Motor neuron (in vitro differentiated cells): ENCODE data around the gene SERINC5. TPM values are rescaled to one million over a fixed set of nuclear protein-coding genes. Genes with fewer than 3 reads are reported as not detected.
"Not testable (repeated sequence)": the region's sequence is repeated elsewhere in the genome, so short reads cannot be mapped to it uniquely, and the experiment has no call there.

Experiments used
- ATAC-seq, 8 experiments: fragments of 200-7000 bp; cut with Tn5 transposase; replicated peaks in 6 of 8; 2 replicates each; pipeline ENCODE4 v1.8.0; 2021; ENCODE audit warnings: mild to moderate bottlenecking in 8 of 8, moderate library complexity in 8 of 8
- H3K27ac ChIP-seq, 2 donors: fragments of 250-450 bp; sonication (Bioruptor Pico); 2 replicates each; pipeline ENCODE4 v1.9.0; 2021; ENCODE audit warnings: antibody characterized with exemption in 2 of 2, mild to moderate bottlenecking in 2 of 2, moderate library complexity in 1 of 2
- H3K4me1 ChIP-seq, 2 donors: fragments of 250-450 bp; sonication (Bioruptor Pico); replicated peaks in 1 of 2; 2 replicates each; pipeline ENCODE4 v1.6.1; 2021; ENCODE audit warnings: antibody characterized with exemption in 2 of 2, mild to moderate bottlenecking in 2 of 2, moderate library complexity in 1 of 2
- H3K4me3 ChIP-seq, 5 donors: fragments of 250-450 bp; sonication (Bioruptor Pico); 2 replicates each; pipeline ENCODE4 v1.9.0; 2021; ENCODE audit warnings: antibody characterized with exemption in 5 of 5, mild to moderate bottlenecking in 5 of 5, moderate library complexity in 4 of 5
- WGBS, 10 experiments: fragments of 450-650 bp; shearing (Covaris generic); methylation state at CpG; one replicate each; pipeline ENCODE4 v1.0.0; 2022; 5-methylcytosine and 5-hydroxymethylcytosine counted together
- in situ Hi-C, 9 experiments: fragments of 400-800 bp; cut with MboI; loops; one replicate each; pipeline ENCODE4 v1.15.0; 2021; ENCODE audit warnings: low sequenced_read_pairs in 9 of 9, low pct_unique_long_range_greater_than_20kb in 2 of 9; ENCODE audit not compliant: unreplicated experiment in 9 of 9
- total RNA-seq, 8 experiments: library from RNA; unstranded; fragments of 300-600 nt; gene quantifications; 2 replicates each; pipeline versions ENCODE4 v1.2.3 to v1.2.4, GENCODE V29; 2022

SERINC5 gene
- total RNA-seq, 8 experiments from 2014 or later: 6.5 to 16.5 (median 8.1) TPM

DNA sequence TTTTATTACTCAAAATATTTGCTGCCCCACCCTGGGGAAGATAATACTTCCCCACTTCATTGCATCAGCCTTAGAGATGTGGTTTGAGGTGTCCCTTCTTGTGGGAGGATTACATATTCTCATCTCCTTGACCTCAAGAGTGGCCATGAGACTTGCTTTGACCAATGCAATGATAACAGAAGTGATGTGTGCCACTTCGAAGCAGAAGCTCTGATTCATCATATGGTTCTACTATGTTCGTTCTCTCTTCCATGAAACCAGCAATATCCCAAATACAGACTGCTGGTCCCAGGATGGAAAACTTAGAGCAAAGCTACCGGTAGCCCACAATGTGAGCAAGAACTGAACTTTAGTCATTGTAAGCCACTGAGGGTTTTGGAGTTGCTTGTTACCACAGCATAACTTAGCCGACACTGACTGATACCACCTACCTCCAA is 128.7 kb downstream of the SERINC5 start:
- Histone ChIP-seq H3K27ac (no peak overlapping the region), H3K4me3 (no peak overlapping the region), H3K4me1 (peaks cover 3 to 12% of the 10 kb centered on the region in 2 donors)
- 43 to 100% (median 95%) methylated on average over 1 to 4 of the region's 4 CpGs for WGBS, 10 experiments
- in situ Hi-C loops: no loop called here
- ATAC-seq: no peak

DNA sequence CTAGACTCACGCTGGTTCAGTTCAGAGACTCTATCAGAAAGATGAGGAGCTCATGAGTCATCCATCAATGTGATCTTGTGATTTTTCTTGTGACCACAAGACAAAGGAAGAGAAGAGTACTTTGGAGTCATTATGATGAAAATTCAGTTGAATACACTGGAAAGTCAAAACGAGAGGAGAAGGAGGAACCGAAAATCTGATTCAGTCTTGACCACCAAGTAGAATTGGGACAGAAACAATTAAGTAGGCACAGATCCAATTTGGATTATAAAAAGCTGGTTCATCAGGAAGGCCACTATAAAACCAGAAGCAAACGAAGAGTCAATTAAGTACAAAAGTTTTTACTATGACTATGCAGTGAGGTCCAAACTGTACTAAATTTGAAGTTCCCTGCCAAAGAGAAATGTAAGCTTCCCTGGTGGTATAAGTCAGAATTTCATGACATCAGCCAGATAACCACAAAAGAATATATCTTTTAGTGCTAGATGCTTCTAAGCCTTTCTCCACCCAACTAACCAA is 129.8 kb downstream of the SERINC5 start:
- Histone ChIP-seq H3K4me3 (no peak overlapping the region), H3K4me1 (peaks cover 3 to 12% of the 10 kb centered on the region in 2 donors), H3K27ac (no peak overlapping the region)
- in situ Hi-C loops: no loop called here
- 15 to 74% (median 42%) methylated on average over 1 to 4 of the region's 4 CpGs; no CpG with 5 or more reads in 1 of the 10 experiments for whole genome bisulfite sequencing, 10 experiments
- peak in 6 of 8 experiments; percentile 38 to 77 (median 68) for ATAC-seq

DNA sequence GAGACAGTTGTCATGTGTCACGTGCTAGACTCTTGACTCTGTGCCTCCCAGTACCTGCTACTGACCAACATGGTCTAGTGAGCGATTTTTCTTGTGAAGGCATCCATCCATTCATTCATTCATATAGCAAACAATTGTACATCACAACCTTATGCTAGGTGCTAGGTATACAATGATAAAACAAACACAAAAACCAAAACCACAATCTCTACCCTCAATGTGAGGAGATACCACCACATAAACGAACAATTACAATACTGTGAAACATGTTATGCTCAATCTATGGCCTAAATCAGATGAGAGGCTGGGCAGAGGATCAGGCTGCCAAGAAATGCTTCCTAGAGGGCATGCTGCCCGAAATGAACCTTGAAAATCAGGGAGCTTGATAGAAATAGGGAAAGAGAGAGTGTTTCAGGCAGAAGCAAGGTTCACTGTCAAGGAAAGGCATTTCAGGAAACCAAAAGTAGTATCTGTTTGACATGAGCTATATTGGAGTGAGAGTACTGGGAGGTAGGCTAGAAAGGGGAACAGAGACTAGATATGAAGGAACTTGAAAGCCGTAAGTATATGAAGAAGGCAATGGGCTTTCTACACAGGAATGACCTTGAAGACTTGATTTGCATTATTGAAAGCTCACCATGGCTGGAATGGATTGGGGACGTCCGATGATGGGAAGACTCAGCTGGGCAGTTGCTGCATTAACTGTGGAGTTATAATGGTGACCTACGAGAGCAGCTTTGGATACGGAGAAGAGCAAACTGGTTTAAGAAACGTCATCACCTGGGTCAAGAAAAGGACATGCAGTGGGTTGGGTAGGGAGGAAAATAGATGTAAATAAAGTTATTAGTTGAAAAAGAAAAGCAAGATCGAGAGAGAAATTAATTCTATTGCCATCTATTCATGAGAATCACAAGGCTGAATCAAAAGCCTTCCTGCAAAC is 130.6 kb downstream of the SERINC5 start:
- in situ Hi-C loops: no loop called here
- H3K4me1 ChIP-seq: peaks cover 3 to 12% of the 10 kb centered on the region in 2 donors
- 50 to 89% (median 85%) methylated on average over 2 to 9 of the region's 11 CpGs for WGBS, 10 experiments
- H3K4me3 ChIP-seq: no peak overlapping the region
- ATAC-seq: no peak
- no peak overlapping the region for H3K27ac ChIP-seq

DNA sequence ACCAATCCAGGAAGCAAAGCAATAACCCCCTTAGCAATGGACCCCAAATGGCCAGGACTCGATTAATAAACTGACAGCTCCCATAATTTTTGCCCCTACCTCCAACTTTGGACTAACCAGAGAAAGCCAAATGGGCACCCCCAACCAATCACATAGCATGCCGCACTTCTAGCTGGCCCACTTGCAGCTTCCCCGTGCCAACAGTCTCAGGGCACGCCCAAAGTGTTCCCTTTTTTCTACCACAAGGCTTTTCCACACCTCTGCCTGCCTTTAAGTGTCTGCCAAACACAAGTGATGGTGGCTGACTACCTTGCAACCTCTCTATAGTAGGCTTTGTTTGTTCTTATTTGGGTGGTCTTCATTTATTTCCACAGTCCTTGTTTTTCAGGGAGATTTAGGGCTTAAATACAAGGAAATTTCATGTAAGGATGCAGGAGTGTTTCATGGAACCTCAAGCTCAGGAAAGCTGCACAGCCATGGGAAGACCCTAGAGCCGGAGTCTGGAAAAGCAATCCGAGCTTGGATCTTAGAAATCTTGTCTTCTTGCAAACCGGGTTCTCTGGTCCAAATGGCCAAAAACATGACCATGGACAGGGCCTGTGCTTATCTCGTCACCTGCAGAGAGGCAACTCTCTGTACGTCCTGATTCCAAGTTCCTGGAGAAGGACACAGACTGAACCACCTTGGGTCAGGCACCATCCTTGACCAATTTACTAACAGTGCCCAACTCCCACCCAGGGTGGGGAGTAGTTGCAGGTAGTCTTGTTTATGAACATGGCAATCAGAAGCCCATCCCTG is 131.5 kb downstream of the SERINC5 start:
- no peak overlapping the region for H3K27ac ChIP-seq
- in situ Hi-C loops: loop anchor here in 2 of 9 experiments (25.0 kb wide), 2 partner anchors 138 to 163 kb away; partner anchors contain the start of gene SERINC5 (in 1 of the 2)
- peaks cover 3 to 12% of the 10 kb centered on the region in 2 donors for H3K4me1 ChIP-seq
- H3K4me3 ChIP-seq: no peak overlapping the region
- no peak for ATAC-seq
- 53 to 100% (median 84%) methylated on average over 1 to 9 of the region's 9 CpGs; no CpG with 5 or more reads in 2 of the 10 experiments for WGBS, 10 experiments

DNA sequence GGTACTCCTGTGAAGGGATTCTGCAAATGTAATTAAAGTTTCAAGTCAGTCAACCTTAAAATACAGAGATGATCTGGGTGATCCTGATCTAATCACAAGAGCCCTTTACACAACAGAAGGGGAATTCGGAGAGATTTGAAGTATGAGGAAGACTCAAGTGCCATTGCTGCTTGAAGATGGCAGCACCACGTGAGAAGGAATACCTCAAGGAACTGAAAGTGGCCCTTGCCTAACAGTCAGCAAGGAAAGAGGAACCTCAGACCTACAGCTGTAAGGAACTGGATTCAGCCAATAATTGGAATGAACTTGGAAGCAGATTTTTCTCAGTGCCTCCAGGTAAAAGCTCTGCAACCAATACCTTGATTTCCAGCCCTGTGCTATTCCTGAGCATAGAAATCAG is 133.3 kb downstream of the SERINC5 start:
- 60 to 94% (median 81%) methylated on average over 1 to 2 of the region's 2 CpGs; no CpG with 5 or more reads in 4 of the 10 experiments for WGBS, 10 experiments
- ATAC-seq: no peak

DNA sequence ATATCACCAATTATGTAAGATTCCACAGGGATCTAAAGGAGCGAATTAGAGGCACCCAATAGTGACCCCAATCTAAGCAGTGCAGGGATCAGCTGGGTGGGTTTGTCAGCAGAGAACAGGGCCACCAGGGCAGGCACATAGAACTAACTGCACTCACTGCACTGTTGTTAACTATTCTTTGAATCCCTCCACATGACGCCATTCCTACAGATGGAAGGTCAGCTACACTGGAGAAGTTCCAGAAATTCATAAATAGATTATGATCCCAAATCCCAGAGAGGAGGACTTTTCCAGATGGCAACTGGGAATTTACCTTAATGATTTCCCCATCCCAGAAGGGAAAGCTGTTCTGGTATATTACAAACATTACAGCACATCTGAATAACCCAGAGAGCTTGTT is 136.5 kb downstream of the SERINC5 start:
- peaks cover 0 to 3% of the 10 kb centered on the region in 2 donors for H3K4me1 ChIP-seq
- H3K27ac ChIP-seq: no peak overlapping the region
- WGBS, 10 experiments: 80 to 100% (median 100%) methylated on average over 1 to 2 of the region's 2 CpGs; no CpG with 5 or more reads in 4 of the 10 experiments
- in situ Hi-C loops: loop anchor here in 2 of 9 experiments (25.0 kb wide), 2 partner anchors 143 to 168 kb away; partner anchors contain the start of gene SERINC5 (in 1 of the 2)
- H3K4me3 ChIP-seq: no peak overlapping the region
- ATAC-seq: peak in 1 of 8 experiments; percentile 63

More for the DNA sequence above, 133.3 kb downstream of the SERINC5 start:
- H3K27ac ChIP-seq: no peak overlapping the region
- H3K4me3 ChIP-seq: no peak overlapping the region
- in situ Hi-C loops: loop anchor here in 2 of 9 experiments (25.0 kb wide), 2 partner anchors 140 to 165 kb away; partner anchors contain the start of gene SERINC5 (in 1 of the 2)
- peaks cover 0 to 3% of the 10 kb centered on the region in 2 donors for H3K4me1 ChIP-seq

DNA sequence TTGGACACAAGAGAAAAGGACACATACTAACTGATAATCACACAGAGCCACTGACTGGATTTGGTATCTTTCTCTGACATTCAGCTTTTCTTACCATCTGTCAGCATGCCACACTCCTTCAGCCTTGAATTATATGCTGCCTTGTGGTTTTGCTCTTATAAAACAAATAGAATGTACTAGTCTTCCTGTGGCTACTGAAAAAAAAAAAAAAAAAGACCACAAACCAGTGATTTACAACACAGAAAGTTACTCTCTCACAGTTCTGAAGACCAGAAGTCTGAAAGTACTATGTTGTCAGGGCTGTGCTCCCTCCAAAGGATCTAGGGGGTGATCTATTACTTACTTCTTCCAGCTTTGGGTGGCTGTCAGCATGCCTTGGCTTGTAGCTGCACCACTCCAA is 138.4 kb downstream of the SERINC5 start:
- Histone ChIP-seq H3K4me3 (no peak overlapping the region), H3K4me1 (peaks cover 0 to 3% of the 10 kb centered on the region in 2 donors), H3K27ac (no peak overlapping the region)
- in situ Hi-C loops: loop anchor here in 2 of 9 experiments (25.0 kb wide), 2 partner anchors 145 to 170 kb away; partner anchors contain the start of gene SERINC5 (in 1 of the 2)
- ATAC-seq: no peak

DNA sequence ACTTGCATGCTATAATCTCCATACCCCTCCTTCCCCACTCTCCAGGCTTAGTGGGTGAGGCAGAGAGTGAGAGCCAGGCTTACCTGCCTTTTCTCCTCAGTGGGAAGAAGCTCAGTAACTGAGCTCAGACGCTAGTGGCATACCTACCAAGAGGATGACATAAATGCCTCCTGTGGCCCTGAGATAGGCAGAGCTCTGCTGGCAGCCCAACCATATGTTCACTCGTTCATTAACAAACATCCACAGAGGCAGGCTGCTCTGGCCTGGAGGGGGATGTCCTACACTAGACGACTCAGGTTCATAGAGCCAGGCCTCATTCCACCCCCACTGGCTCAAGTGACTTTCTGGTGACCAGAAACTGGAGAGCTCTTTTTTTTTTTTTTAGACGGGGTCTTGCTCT is 139.4 kb downstream of the SERINC5 start:
- Histone ChIP-seq H3K4me1 (peaks cover under 1 to 3% of the 10 kb centered on the region in 2 donors), H3K4me3 (no peak overlapping the region), H3K27ac (no peak overlapping the region)
- no peak for ATAC-seq
- in situ Hi-C loops: loop anchor here in 2 of 9 experiments (25.0 kb wide), 2 partner anchors 146 to 171 kb away; partner anchors contain the start of gene SERINC5 (in 1 of the 2)
- 50 to 100% (median 74%) methylated on average over 1 to 3 of the region's 4 CpGs; no CpG with 5 or more reads in 5 of the 10 experiments for WGBS, 10 experiments

DNA sequence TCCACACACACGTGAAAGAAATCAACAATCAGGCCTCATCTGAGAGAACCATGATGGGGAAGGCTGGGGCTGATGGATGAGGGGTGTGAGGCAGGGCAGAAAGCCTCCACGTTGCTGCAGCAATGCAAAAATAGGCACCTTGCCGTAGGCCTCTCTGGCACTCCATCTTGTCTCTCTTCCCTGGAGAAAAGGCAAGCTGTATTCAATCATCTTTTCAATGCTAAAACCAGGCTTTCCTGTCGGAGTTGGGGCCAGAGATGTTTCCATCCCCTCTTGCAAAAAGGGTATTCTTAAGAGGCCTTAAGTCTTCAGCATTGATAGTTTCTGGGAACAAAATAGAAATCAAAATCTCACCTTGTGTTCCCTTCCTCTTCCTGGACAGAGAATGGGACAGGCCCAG is 139.8 kb downstream of the SERINC5 start:
- WGBS, 10 experiments: 8 to 83% (median 48%) methylated on average over 1 to 4 of the region's 4 CpGs; no CpG with 5 or more reads in 2 of the 10 experiments
- Histone ChIP-seq H3K4me3 (no peak overlapping the region), H3K4me1 (peaks cover 4 to 8% of the 10 kb centered on the region in 2 donors), H3K27ac (peak overlapping the region in 1 of 2 donors; percentile 17)
- in situ Hi-C loops: loop anchor here in 2 of 9 experiments (25.0 kb wide), 2 partner anchors 146 to 171 kb away; partner anchors contain the start of gene SERINC5 (in 1 of the 2)
- ATAC-seq: no peak

DNA sequence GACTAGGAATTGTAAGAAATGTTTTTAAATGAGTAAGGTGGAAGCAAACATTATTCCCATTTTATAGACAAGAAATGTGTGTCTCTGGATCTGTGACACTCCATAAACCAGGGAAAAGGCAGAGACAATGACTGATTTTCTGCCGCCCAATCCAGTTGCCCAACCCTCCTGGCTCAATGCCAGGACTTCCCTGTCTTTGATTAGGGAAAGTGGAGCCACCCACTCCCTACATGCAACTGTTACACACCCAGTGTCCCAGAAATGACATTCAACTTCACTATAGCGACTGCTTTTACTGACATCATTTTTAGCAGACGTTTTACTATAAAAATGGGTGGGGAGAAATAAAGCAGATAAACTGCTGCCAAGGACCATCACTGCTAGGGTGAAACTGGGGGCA is 141.0 kb downstream of the SERINC5 start:
- H3K4me3 ChIP-seq: no peak overlapping the region
- H3K27ac ChIP-seq: no peak overlapping the region
- H3K4me1 ChIP-seq: peaks cover 8 to 19% of the 10 kb centered on the region in 2 donors
- in situ Hi-C loops: loop anchor here in 2 of 9 experiments (25.0 kb wide), 2 partner anchors 147 to 172 kb away; partner anchors contain the start of gene SERINC5 (in 1 of the 2)
- WGBS, 10 experiments: 6 to 100% (median 89%) methylated on average over 1 to 3 of the region's 3 CpGs; no CpG with 5 or more reads in 2 of the 10 experiments
- peak in 3 of 8 experiments; percentile 23 to 97 (median 90) for ATAC-seq

DNA sequence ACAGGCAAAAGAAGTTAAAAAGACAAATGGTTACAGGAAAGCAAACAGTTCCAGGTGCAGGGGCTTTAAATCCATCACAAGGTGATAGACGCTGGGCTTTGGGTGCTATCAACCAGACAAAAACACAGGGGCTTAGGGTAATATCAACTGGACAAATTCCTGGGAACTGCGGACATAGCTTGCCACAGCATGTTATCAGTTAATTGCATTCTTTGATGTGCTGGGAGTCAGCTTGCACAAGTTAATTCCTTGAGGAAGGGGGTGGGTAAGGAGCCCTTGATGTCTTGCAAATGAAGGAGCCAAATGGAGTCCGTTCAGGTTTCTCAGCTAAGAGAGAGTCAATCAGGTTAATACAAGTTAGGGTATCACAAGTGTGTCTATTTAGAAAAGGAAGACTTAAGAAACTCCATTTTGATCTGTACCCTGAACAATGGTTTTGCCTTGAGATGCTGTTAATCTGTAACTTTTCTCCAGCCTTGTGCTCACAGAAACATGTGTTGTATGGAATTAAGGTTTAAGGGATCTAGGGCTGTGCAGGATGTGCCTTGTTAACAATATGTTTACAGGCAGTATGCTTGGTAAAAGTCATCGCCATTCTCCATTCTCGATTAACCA is 144.4 kb downstream of the SERINC5 start:
- WGBS, 10 experiments: 0 to 67% (median 24%) methylated on average over 1 to 3 of the region's 5 CpGs; no CpG with 5 or more reads in 2 of the 10 experiments
- H3K4me3 ChIP-seq, ATAC-seq, H3K27ac ChIP-seq: not testable (repeated sequence)
- in situ Hi-C loops: loop anchor here in 2 of 9 experiments (25.0 kb wide), 2 partner anchors 151 to 176 kb away; partner anchors contain the start of gene SERINC5 (in 1 of the 2)
- H3K4me1 ChIP-seq: peaks cover 8 to 21% of the 10 kb centered on the region in 2 donors
